GM18867 (cell line): ENCODE data around the gene PUM1.

Source experiments
- ATAC-seq: cut with Tn5 transposase; IDR thresholded peaks from one replicate; pipeline ENCODE4 v1.9.1; 2021; ENCODE audit warnings: mild to moderate bottlenecking, moderate library complexity; ENCODE audit not compliant: unreplicated experiment

PUM1 gene

GRCh38 chr1:30908696-30909364 is 156.7 kb downstream of the PUM1 start, which contains the start of gene SDC3:
SDC3 (minus strand) TSS chr1:30908758; CDS start chr1:30908586, 172 bp downstream.
- no peak for ATAC-seq

- no peak for ATAC-seq
These were observed 157.2 kb downstream of the PUM1 start for GRCh38 chr1:30908316-30908695.

GRCh38 chr1:30907481-30908315 is 157.8 kb downstream of the PUM1 start:
- ATAC-seq: no peak

- no peak for ATAC-seq
These were observed 158.7 kb downstream of the PUM1 start for GRCh38 chr1:30906631-30907441.

- ATAC-seq: no peak
These were observed 159.4 kb downstream of the PUM1 start for GRCh38 chr1:30905916-30906620.

- ATAC-seq: no peak
These were observed 160.1 kb downstream of the PUM1 start for GRCh38 chr1:30905403-30905802.

- ATAC-seq: no peak
These were observed 160.6 kb downstream of the PUM1 start for GRCh38 chr1:30904962-30905335.

- no peak for ATAC-seq
These were observed 161.1 kb downstream of the PUM1 start for GRCh38 chr1:30904191-30904961.

- ATAC-seq: no peak
These were observed 162.0 kb downstream of the PUM1 start for GRCh38 chr1:30903343-30904034.

- ATAC-seq: no peak
These were observed 162.8 kb downstream of the PUM1 start for GRCh38 chr1:30902593-30903290.

- ATAC-seq: no peak
These were observed 163.5 kb downstream of the PUM1 start for GRCh38 chr1:30901798-30902581.

GRCh38 chr1:30900931-30901560 is 164.5 kb downstream of the PUM1 start:
- ATAC-seq: no peak

- ATAC-seq: no peak
These were observed 165.0 kb downstream of the PUM1 start for GRCh38 chr1:30900486-30900885.

GRCh38 chr1:30899577-30900389 is 165.7 kb downstream of the PUM1 start:
- ATAC-seq: no peak

GRCh38 chr1:30898031-30898815 is 167.3 kb downstream of the PUM1 start:
- no peak for ATAC-seq

- no peak for ATAC-seq
These were observed 168.6 kb downstream of the PUM1 start for GRCh38 chr1:30896905-30897304.
